Ishikawa (cell line): ENCODE measurements around the gene DMD.

Experiments used
- CEBPB ChIP-seq: IDR thresholded peaks from 2 replicates; pipeline ENCODE4 v1.6.1; 2012
- CREB1 ChIP-seq: IDR thresholded peaks from 2 replicates; pipeline ENCODE4 v1.6.1; 2012; ENCODE audit warnings: low read depth
- EGR1 ChIP-seq: IDR thresholded peaks from 2 replicates; pipeline ENCODE4 v1.6.1; 2012
- EP300 ChIP-seq: IDR thresholded peaks from 2 replicates; pipeline ENCODE4 v1.6.1; 2012; ENCODE audit warnings: borderline replicate concordance
- FOXM1 ChIP-seq: IDR thresholded peaks from 2 replicates; pipeline ENCODE4 v1.6.1; 2012; ENCODE audit warnings: low read depth, borderline replicate concordance
- NFIC ChIP-seq: IDR thresholded peaks from 2 replicates; pipeline ENCODE4 v1.6.1; 2012
- RAD21 ChIP-seq: IDR thresholded peaks from 2 replicates; pipeline ENCODE4 v1.6.1; 2012; ENCODE audit warnings: low read depth
- TAF1 ChIP-seq: IDR thresholded peaks from 2 replicates; pipeline ENCODE4 v1.6.1; 2012; ENCODE audit warnings: low read depth, mild to moderate bottlenecking
- TCF12 ChIP-seq: IDR thresholded peaks from 2 replicates; pipeline ENCODE4 v1.6.1; 2012; ENCODE audit warnings: low read depth
- TEAD4 ChIP-seq: IDR thresholded peaks from 2 replicates; pipeline ENCODE4 v1.6.1; 2012
- YY1 ChIP-seq: IDR thresholded peaks from 2 replicates; pipeline ENCODE4 v1.6.1; 2012; ENCODE audit warnings: low read depth
- ZBTB7A ChIP-seq: IDR thresholded peaks from 2 replicates; pipeline ENCODE4 v1.6.1; 2012; ENCODE audit warnings: low read depth
- TF ChIP-seq, protein P1 (sequence below): IDR thresholded peaks from 2 replicates; pipeline ENCODE4 v1.6.1; 2012
- TF ChIP-seq, protein P2 (sequence below): IDR thresholded peaks from 2 replicates; pipeline ENCODE4 v1.6.1; 2012
- TF ChIP-seq, protein P3 (sequence below): IDR thresholded peaks from 2 replicates; pipeline ENCODE4 v1.6.1; 2012; ENCODE audit warnings: low read depth, mild to moderate bottlenecking

DMD gene

DNA sequence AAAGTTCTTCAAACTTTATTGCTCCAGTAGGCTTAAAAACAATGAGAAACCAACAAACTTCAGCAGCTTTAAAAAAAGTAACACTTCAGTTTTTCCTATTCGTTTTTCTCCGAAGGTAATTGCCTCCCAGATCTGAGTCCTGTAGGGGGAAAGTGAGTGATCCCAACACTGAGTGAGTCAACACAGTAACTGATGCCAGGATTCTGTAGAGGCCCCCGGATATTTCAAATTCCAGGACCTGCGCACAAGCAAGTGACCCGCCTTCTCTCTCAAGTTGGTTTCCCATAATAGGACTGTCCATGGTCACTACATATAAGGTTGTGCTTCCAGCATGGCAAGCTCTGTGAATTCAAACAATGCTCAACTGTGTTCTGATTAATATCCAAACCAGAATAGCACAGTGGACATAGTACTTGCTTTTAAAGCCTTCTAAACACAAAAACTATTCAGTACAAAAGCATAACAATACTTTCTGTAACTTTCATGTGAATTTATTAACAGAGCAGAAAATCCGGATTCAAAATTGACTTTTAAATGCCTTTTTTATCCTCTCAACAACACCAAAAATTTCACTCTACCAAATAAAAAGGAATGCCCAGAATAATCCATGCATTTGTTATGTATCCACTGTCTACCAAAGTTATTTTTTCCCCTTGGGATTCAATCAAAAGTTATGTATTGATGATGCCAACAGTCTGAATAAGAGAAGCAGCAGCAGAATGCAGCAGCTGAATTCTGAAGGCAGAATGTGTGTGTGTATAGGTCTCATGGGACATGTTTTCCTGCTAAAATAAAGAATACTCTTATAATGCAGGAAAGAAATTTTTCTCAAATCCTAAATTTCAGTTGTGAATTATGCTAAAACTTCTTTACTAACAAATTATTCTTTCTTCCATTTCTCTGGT, at the start of gene DMD:
Gene DMD (minus strand): TSS at position 194 of the 905 bp plus-strand sequence. CDS start 237 bp downstream, outside the sequence.
- TF ChIP-seq NFIC (peak; percentile 46), EGR1 (no peak), TEAD4 (peak; percentile 74)

DNA sequence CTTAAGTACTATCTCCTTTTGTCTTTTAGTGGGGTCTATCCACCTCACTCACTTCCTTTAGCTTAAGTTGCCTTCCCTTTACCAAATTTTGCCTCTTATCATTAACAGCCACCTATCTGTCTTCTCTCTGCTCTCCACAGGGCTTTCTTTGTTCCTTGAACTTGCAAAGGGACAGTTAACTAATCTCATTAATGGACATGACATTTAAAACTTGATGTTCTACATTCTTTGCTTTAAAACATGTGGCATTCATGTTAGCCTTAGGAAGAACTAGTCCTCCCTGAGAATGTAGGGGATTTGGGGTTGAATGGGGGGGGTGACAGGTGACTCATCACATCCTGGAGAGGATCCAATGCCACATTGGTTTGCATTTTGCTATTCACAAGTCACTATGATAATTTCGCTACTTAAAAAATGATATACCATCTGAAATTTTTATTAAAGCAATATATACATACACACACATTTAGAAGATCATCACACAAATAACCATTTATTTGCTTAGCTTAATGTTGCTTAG, 41.0 kb upstream of the DMD start:
- no peak for TF ChIP-seq TAF1
- TF ChIP-seq YY1, result no peak
- no peak for TF ChIP-seq TEAD4
- TF ChIP-seq, protein P1, sequence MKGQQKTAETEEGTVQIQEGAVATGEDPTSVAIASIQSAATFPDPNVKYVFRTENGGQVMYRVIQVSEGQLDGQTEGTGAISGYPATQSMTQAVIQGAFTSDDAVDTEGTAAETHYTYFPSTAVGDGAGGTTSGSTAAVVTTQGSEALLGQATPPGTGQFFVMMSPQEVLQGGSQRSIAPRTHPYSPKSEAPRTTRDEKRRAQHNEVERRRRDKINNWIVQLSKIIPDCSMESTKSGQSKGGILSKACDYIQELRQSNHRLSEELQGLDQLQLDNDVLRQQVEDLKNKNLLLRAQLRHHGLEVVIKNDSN, result no peak
- TF ChIP-seq, protein P2, sequence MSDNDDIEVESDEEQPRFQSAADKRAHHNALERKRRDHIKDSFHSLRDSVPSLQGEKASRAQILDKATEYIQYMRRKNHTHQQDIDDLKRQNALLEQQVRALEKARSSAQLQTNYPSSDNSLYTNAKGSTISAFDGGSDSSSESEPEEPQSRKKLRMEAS, result no peak
- TF ChIP-seq FOXM1, result no peak
- TF ChIP-seq CREB1, result no peak
- TF ChIP-seq NFIC, result no peak
- TF ChIP-seq, protein P3, sequence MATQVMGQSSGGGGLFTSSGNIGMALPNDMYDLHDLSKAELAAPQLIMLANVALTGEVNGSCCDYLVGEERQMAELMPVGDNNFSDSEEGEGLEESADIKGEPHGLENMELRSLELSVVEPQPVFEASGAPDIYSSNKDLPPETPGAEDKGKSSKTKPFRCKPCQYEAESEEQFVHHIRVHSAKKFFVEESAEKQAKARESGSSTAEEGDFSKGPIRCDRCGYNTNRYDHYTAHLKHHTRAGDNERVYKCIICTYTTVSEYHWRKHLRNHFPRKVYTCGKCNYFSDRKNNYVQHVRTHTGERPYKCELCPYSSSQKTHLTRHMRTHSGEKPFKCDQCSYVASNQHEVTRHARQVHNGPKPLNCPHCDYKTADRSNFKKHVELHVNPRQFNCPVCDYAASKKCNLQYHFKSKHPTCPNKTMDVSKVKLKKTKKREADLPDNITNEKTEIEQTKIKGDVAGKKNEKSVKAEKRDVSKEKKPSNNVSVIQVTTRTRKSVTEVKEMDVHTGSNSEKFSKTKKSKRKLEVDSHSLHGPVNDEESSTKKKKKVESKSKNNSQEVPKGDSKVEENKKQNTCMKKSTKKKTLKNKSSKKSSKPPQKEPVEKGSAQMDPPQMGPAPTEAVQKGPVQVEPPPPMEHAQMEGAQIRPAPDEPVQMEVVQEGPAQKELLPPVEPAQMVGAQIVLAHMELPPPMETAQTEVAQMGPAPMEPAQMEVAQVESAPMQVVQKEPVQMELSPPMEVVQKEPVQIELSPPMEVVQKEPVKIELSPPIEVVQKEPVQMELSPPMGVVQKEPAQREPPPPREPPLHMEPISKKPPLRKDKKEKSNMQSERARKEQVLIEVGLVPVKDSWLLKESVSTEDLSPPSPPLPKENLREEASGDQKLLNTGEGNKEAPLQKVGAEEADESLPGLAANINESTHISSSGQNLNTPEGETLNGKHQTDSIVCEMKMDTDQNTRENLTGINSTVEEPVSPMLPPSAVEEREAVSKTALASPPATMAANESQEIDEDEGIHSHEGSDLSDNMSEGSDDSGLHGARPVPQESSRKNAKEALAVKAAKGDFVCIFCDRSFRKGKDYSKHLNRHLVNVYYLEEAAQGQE, result no peak

DNA sequence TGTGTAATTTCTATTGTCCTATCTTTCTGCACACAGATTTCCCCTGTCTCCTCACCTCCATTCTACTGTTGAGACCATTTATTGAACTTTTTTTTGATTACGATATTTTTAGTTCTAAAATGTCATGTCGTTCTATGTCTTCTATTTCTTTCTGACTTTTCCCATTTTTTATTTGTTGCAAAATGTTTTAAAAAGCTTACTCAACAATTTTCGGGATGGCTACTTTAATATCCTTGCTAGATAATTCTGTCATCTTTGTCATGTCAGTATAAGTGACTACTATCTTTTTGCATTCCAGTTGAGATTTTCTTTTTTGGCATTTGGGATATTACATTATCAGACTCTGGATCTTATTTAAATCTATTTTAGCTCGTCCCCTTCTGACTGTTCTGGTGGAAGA, 7.5 kb upstream of the DMD start:
- TF ChIP-seq EP300, result no peak

DNA sequence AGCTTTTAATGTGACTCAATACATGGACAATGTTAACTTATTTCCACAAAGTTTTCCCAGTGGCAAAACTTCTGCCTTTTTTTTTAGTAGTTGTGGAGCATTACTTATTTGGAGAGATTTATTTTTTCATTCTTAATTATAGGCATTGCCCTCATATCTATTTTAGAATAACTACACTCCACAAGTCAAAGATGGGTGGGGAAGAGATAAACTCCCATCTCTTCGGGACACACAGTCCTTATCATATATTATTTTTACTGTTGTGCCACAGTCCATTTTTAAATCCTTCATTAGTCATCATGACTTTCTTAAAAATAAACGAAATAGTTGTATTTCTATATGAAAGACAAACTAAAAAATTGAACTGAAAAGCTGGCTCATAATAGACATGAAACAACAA, 1.2 kb downstream of the DMD start:
- TF ChIP-seq EP300 (no peak), TAF1 (no peak), CREB1 (no peak), TCF12 (no peak), FOXM1 (no peak), EGR1 (no peak), TEAD4 (no peak), CEBPB (no peak), ZBTB7A (no peak), NFIC (no peak)
- TF ChIP-seq, protein P3, result no peak

DNA sequence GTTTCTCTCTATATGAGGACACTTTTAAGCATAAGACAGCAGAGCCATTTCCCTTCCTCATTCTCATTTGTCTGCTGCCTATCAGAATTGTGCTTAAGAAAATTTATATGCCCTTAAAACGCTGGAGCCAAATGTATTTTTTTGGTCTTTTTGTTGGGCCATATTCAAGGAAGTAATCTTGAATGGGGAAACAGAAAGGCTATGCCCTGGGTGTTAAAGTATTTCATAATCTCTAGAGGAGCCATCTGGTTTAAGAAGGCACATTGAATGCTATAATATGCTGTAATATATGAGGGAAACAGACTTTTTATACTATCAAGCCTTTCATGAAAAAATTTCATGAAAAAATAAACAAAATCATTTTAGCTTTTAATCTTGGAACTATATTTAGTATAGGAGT, 4.3 kb downstream of the DMD start:
- TF ChIP-seq CREB1 (no peak), YY1 (no peak), TCF12 (no peak), NFIC (no peak), ZBTB7A (no peak), CEBPB (no peak), EGR1 (no peak), RAD21 (no peak)
- TF ChIP-seq, protein P2, result no peak
- TF ChIP-seq, protein P1, result no peak
- TF ChIP-seq, protein P3, result no peak
